HPDE6-E6E7 (cell line): Measurements from ENCODE around the gene CMPK1.
"Not testable (repeated sequence)": the region's sequence is repeated elsewhere in the genome, so short reads cannot be mapped to it uniquely, and the experiment has no call there.

Experiments
- DNase-seq: peaks from one replicate; pipeline ENCODE4 v3.0.0; 2011; ENCODE audit warnings: missing footprints; ENCODE audit errors: extremely low spot score

CMPK1 gene

DNA sequence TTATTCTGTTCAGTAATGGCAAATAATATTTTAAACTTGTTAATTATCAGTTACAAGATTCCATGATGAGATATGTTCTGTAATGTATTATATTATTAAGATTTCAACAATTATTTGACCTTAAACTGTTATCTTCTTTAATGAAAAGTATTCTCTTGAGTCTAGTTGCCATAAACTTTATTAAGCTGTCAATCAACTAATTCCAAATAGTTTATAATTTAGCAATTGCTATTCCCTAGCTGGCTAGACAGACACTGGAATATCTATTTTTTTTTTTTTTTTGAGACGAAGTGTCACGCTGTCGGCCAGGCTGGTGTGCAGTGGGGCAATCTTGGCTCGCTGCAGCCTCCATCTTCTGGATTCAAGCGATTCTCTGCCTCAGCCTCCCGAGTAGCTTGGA is 3.8 kb downstream of the CMPK1 start:
- no peak for DNase-seq

- no peak for DNase-seq
Measured at GRCh38 chr1:47338249-47339077, 4.9 kb downstream of the CMPK1 start.

GRCh38 chr1:47340227-47340626 is 6.6 kb downstream of the CMPK1 start:
- no peak for DNase-seq

- DNase-seq, result not testable (repeated sequence)
Measured at GRCh38 chr1:47346979-47347378, 13.4 kb downstream of the CMPK1 start.

DNA sequence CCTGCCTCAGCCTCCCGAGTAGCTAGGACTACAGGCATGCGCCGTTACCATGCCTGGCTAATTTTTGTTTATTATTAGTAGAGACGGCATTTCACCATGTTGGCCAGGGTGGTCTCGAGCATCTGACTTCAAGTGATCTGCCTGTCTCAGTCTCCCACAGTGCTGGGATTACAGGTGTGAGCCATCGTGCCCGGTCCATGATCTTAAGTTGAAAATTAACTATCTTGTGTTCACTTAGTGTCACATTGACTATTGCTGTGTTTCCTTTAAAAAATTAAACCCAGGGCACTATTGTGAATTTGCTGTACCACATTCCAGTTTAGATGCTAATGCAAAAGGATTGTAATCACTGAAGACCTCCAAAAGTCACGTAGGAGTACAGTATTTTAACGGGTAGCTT is 14.1 kb downstream of the CMPK1 start:
- no peak for DNase-seq

DNA sequence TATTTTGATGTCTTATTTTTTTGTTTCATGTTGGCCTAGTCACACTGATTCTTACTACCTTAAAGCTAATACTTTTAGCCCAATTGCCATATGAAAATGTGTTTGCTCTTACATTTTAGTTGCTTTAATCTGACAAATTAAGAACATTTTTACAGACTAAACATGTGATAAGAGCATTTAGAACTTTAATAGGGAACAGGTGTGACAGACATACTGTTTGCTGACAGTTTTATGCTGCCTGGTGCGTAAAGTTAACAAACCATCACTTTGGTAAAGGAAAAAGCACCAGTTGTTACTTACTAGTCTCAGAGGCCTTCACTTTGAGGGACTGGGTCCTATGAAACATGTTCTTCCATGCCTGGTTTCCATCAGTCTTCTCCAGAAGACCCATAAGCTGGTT is 14.7 kb downstream of the CMPK1 start:
- no peak for DNase-seq

GRCh38 chr1:47351305-47351704 is 17.7 kb downstream of the CMPK1 start:
- DNase-seq, result no peak

DNA sequence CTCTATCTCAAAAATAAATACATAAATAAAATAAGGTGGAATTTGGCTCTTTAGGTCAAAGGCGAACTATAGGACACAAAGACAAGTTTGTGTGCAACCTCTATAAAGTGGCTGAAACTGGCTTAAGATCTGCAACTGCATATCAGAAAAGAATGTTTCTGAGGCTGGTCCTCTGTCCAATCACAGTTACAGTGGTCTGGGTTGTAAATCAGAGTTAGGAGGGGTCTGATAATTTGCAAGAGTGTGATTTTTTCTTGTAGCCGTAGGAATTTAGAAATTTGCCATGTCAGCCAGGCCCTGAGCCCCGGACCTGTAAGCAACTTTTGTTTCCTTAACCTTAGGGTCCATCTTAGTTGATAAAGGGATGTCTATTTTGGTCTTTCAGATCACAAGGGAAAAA is 27.8 kb downstream of the CMPK1 start:
- no peak for DNase-seq

DNA sequence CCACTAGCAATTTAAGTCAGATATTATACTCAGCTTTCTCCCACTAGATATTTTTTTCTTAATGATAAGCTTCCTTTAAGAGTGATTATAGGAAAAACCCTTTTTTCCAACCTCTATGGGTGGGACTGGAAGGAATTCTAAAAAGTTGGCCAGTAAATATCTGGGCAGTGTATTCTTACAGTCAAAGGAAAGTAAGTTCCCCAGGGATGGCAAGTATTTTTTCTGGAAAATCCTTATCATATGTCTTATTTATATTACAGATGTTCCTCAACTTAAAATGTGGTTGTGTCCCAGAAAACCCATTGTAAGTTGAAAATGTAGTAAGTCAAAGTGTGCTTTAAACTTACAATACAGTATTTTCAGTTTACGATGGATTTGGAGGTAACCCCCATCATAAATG is 29.2 kb downstream of the CMPK1 start:
- no peak for DNase-seq

- DNase-seq, result no peak
Measured at GRCh38 chr1:47367651-47368050, 34.1 kb downstream of the CMPK1 start.

- no peak for DNase-seq
Measured at GRCh38 chr1:47371016-47371517, 37.5 kb downstream of the CMPK1 start.

DNA sequence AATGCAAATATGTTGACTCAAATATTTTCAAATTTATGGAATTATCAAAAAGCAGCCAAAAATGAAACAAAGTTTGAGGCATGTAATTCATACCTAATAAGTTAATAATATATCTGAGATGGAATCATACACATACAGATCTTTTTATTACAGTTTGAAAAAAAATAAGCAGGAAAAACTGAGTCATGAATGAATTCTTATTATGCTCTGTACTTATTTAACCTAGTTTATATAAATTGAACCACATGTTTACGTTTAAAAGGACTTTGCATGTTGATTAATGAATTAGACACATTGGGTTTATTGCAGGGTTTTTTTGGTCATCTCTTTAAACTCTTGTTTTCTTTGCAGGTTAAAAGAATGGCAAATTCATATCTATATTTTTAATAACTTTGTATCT is 40.9 kb downstream of the CMPK1 start:
- no peak for DNase-seq

DNA sequence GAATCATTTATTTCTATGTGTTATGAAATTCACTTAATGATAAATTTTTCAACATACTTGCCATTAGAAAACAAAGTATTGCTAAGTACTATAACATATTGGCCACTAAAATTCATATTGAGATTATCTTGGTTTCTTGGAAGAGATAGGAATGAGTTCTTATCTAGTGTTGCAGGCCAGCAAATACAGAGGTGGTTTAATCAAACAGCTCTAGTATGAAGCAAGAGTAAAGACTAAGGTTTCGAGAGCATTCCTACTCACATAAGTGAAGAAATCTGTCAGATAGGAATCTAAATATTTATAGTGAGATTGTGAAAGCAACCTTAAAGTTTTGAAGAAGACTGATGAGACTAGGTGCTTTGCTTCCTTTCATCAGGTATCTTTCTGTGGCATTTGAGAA is 44.6 kb downstream of the CMPK1 start:
- DNase-seq, result no peak

- DNase-seq, result no peak
Measured at GRCh38 chr1:47380699-47381098, 47.1 kb downstream of the CMPK1 start.

DNA sequence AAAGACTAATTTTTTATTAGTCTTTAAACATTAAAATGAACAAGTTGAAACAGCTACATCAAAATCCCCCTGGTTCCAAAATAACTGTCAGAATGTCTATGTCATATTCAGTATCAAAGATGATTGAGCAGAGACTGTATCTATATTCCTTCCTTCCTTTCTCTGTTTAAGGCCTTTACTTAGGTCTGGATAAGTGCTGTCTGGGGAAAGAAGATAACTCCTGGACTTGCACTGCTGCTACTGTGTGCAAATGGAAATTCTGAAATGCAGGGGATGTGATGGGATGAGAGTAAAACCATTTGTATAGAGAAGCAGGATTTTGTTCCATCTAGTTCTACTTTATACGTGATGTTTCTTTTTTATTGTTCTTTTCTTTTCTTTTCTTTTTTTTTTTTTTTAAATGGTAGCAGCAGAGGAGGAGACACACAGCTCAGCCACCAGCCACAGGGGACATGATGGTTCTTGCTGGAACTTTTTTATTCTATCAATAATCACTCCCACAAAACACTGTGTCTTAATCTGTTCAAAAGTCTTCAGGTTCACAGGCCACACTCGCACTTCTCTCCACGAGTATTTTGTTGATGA is 48.9 kb downstream of the CMPK1 start:
- DNase-seq, result no peak

DNA sequence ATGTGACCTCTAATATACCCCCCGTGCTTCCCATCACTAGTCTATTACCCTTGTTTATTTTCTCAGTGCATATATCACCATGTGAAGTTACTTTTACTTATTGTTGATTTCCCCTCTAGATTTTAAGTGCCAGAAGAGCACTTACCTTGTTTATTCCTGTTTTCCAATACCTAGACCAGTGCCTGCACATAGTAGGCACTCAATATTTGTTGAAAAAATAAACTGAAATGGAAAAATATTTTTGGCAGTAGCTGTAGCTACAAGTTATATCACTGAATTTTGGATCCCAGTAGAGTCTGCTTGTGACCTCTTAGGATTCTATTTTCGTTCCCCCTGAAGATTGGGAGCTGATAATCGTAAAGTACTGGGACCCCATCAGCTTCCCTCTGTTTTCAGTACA is 50.5 kb downstream of the CMPK1 start:
- DNase-seq, result no peak

DNA sequence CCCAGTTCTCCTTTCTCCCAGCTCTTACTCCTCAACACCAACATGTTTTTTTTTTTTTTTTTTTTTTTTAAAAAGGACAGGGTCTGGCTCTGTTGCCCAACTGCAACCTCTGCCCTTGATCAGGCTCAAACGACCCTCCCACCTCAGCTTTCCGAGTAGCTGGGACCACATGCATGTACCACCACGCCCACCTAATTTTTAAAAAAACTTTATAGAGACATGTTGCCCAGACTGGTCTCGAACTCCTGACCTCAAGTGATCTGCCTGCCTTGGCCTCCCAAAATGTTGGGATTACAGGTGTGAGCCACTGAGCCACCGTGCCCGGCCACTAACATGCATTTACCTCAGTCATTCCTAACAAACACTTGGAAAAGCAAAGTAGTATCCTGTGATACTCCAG is 51.4 kb downstream of the CMPK1 start:
- no peak for DNase-seq

GRCh38 chr1:47386268-47386667 is 52.7 kb downstream of the CMPK1 start:
- no peak for DNase-seq

- DNase-seq, result no peak
Measured at GRCh38 chr1:47388030-47388890, 54.7 kb downstream of the CMPK1 start.

GRCh38 chr1:47388891-47389238 is 55.3 kb downstream of the CMPK1 start:
- DNase-seq, result peak; percentile 84

DNA sequence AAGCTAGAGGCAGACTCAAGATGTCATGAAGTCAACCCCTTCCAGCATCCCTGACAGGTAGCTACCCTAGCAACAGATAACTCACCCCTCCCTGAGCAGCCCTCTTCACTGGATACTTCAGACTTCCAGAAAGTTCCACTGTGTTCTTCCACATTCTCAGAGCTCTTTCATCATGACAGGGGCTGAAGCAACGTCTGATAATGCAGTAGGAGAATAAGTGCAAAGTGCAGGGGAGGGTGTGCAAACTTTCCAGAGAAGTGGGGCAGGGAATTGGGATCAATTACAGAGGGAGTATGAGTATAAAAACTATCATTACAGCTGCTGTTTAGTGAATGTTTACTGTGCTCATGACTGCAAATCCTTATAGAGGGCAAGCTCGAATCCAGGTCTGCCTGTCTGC is 56.1 kb downstream of the CMPK1 start:
- DNase-seq, result no peak

DNA sequence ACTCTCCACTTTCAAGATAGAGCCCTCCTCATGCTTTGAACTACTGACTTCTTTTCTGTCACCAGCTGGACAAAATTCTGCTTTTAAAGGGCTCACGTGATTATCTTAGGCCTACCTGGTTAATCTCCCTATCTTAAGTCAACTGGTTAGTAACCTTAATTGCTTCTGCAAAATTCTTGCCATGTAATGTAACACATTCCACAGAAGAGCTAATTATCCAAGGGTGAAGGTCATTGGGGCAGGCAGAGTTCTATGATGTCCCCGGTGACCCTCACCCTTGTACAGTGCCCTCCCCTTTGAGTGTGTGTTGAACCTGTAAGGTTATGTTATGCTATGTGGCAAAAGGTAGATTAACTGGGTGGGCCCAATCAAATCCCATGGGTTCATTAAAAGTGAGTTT is 57.3 kb downstream of the CMPK1 start:
- no peak for DNase-seq

GRCh38 chr1:47393141-47393540 is 59.6 kb downstream of the CMPK1 start:
- DNase-seq, result no peak
